Large intestine (tissue), 3 donors: ENCODE data around the gene XBP1. TPM values are rescaled to one million over a fixed set of nuclear protein-coding genes. Genes with fewer than 3 reads are reported as not detected.
"Not testable (repeated sequence)": the region's sequence is repeated elsewhere in the genome, so short reads cannot be mapped to it uniquely, and the experiment has no call there.

ENCODE experiments used
- DNase-seq, 2 donors: peaks; one replicate each; pipeline versions ENCODE4 v3.0.0 to v3.0.0-alpha.2; 2013
- H3K27ac ChIP-seq: one replicate; pipeline ENCODE4 v1.5.1; 2013; ENCODE audit warnings: low read length
- H3K27me3 ChIP-seq: 2 replicates; pipeline ENCODE4 v1.6.1; 2013; ENCODE audit warnings: low read length; ENCODE audit not compliant: control insufficient read depth, insufficient read depth
- H3K36me3 ChIP-seq: 2 replicates; pipeline ENCODE4 v1.6.1; 2013; ENCODE audit warnings: low read length; ENCODE audit not compliant: control insufficient read depth, insufficient read depth
- H3K4me1 ChIP-seq: one replicate; pipeline ENCODE4 v1.6.1; 2013; ENCODE audit warnings: low read length; ENCODE audit not compliant: control insufficient read depth, insufficient read depth
- H3K4me3 ChIP-seq: one replicate; pipeline ENCODE4 v1.5.1; 2013; ENCODE audit warnings: low read length
- H3K9me3 ChIP-seq: one replicate; pipeline ENCODE4 v1.6.1; 2013; ENCODE audit warnings: mild to moderate bottlenecking, low read depth, low read length, moderate library complexity; ENCODE audit not compliant: control insufficient read depth
- WGBS: methylation state at CpG from one replicate; pipeline ENCODE4 v1.1.5; 2013; ENCODE audit warnings: low lambda C conversion rate; ENCODE audit not compliant: insufficient coverage; 5-methylcytosine and 5-hydroxymethylcytosine counted together
- polyA plus RNA-seq: library from polyadenylated mRNA; unstranded; fragments of 120-200 nt; gene quantifications from one replicate; pipeline ENCODE4 v1.2.1, GENCODE V29; 2013

XBP1 gene
- polyA plus RNA-seq, 1 donor = 235 TPM

DNA sequence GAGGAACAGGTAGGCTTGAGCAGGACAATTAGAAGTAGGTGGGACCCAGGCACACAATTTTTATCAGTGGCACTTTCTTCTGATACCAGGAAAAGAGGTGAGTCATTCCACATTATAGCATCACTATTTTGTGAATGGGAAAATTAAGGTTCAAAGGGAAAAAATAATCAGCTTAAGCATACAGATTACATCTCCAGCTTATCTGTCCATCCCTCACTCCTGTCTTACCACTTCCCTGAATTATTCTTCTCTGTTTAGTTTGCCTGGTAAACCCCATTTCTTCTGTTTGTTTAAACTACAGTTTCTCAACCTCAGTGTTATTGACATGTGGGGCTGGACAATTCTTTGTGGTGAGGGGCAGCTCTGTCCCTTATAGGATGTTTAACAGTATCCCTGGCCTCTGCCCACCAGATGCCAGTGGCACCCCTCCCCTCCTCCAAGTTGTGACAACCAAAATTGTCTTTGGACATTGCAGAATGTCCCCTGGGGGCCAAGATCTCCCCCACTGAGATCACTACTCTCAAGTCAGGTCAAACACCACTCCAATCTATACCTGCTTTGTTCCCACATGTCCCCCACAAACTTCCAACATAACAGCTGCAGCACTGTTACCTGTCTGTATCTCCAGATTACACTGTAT, 8.5 kb upstream of the XBP1 start:
- no peak overlapping the region for H3K4me3 ChIP-seq
- H3K36me3 ChIP-seq = no peaks in the 10 kb centered on the region
- peaks cover 23% of the 10 kb centered on the region for H3K4me1 ChIP-seq
- DNase-seq = peak in 1 of 2 donors; percentile 49
- no peaks in the 10 kb centered on the region for H3K9me3 ChIP-seq
- peak overlapping the region; percentile 9 for H3K27ac ChIP-seq
- no peaks in the 10 kb centered on the region for H3K27me3 ChIP-seq

DNA sequence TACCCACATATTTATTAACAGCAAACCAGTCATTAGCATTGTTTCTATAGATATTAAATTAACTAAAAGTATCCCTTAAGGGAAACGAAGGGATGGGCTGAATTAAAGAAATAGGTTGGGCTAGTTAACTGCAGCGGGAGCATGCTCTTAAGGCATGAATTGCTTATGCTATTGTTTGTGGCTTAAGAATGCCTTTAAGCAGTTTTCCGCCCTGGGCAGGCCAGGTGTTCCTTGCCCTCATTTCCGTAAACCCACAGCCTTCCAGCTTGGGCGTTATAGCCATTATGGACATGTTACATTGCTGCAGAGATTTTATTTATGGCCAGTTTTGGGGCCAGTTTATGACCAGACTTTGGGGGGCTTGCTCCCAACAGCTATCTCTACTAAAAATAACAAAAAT, 5.1 kb upstream of the XBP1 start:
- not testable (repeated sequence) for H3K9me3 ChIP-seq, H3K36me3 ChIP-seq, H3K27me3 ChIP-seq, DNase-seq, H3K27ac ChIP-seq, H3K4me3 ChIP-seq
- 100% methylated on average over 1 of the region's 5 CpGs for WGBS
- H3K4me1 ChIP-seq = peaks cover 18% of the 10 kb centered on the region

DNA sequence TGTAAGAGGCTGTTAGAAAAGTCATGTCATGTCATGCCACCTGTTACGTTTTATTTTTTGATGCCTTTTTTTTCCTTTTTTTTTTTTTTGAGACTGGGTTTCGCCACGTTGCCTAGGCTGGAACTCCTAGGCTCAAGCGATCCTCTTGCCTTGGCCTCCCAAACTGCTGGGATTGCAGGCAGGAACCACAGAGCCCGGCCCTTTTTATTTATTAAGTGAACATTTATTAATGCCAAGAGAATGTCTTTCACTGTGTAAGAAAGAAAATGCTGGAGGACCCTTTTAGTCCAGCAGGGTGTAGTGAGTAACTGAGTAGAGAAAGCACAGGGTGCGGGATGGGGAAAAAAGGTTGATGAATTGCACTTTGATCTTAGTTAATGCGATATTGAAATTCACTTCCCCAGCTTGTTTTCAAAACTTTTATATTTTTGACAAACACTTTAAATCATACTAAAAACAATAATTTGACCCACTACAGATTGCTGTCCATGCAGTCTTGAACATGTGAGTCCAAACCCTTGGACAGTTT, 2.3 kb upstream of the XBP1 start:
- Histone ChIP-seq H3K9me3 (no peaks in the 10 kb centered on the region), H3K4me1 (peaks cover 13% of the 10 kb centered on the region), H3K36me3 (peaks cover 10% of the 10 kb centered on the region), H3K27ac (peak overlapping the region; percentile 98), H3K27me3 (no peaks in the 10 kb centered on the region), H3K4me3 (no peak overlapping the region)
- DNase-seq = peak in 1 of 2 donors; percentile 58
- 69% methylated on average over 3 of the region's 7 CpGs for WGBS

DNA sequence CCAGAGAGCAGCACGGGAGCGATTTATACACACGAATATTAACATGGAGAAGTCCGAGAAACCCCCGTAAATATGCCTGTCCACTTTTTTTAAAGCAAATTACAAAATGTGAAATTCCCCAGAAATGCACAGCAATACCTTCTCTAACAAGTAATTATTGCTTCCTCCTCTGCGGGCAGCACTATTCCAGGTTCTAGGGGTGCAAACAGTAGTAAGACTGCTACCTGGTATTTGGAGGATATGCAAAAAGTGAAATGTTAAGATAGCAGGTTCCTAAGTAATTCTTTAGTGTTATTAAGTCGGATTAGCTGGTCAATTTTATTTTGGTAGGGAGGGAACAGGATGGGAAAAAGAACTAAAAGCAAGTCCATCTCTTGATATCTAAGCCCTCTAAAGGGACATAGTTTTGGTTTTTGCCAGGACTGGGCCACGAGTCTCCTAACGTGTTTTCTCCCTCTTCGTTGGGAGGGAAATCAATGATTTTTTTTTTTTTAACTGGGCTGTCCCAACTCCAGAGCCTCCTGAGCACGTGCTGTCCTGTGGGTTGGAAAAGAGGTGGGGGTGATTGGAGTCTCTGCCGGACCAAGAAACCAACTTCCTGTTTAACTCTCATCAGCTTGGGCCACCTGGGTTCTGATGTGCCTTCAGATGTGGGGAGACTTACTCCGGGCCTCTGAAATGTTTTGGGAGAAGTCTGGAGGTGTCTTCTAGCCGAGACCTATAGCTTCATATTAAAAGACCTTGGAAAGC, 1.7 kb upstream of the XBP1 start:
- Histone ChIP-seq H3K36me3 (peaks cover 15% of the 10 kb centered on the region), H3K27ac (peak overlapping the region; percentile 98), H3K27me3 (no peaks in the 10 kb centered on the region), H3K4me3 (peak overlapping the region; percentile 81), H3K4me1 (peaks cover 17% of the 10 kb centered on the region), H3K9me3 (no peaks in the 10 kb centered on the region)
- DNase-seq = peak in 1 of 2 donors; percentile 61
- WGBS = 30% methylated on average over 2 of the region's 14 CpGs

DNA sequence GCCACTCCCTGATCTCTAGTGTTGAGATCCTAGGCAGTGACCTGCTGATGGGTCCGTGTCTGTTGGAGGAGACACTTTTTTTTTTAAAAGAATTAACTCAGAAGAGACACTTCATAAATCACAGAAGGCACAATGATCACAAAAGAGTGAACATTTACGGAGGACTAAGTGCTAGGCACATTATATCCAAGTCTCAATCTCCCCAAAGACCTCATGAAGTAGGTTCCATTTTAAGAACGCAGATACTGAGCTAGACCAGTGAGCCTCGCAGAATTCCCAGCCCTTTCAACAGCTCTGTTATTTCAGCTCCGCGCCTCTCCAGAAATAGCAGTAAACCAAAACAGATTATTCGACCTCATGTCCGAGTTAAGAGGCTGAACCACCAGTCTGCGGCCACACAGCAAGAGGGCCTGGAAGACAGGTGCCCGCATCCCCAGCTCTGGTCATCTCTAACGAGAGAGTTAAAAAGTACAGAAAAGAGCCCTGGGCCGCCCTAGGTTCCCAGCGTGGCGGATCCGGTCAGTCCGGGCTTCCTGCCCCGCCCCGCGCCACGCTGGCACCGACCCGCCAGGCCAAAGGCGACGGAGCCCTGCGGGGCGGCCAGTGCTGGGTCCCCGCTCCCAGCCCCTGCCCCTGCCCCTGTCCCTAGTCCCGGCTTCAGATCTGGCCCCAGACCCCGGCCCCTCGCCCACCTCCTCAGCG, 612 bp downstream of the XBP1 start:
- Histone ChIP-seq H3K36me3 (peaks cover 38% of the 10 kb centered on the region), H3K27ac (peak overlapping the region; percentile 94), H3K4me1 (peaks cover 23% of the 10 kb centered on the region), H3K4me3 (peak overlapping the region; percentile 81), H3K27me3 (no peaks in the 10 kb centered on the region), H3K9me3 (no peaks in the 10 kb centered on the region)
- WGBS = no CpG with 5 or more reads among the region's 31 CpGs
- DNase-seq = peak in 1 of 2 donors; percentile 70

DNA sequence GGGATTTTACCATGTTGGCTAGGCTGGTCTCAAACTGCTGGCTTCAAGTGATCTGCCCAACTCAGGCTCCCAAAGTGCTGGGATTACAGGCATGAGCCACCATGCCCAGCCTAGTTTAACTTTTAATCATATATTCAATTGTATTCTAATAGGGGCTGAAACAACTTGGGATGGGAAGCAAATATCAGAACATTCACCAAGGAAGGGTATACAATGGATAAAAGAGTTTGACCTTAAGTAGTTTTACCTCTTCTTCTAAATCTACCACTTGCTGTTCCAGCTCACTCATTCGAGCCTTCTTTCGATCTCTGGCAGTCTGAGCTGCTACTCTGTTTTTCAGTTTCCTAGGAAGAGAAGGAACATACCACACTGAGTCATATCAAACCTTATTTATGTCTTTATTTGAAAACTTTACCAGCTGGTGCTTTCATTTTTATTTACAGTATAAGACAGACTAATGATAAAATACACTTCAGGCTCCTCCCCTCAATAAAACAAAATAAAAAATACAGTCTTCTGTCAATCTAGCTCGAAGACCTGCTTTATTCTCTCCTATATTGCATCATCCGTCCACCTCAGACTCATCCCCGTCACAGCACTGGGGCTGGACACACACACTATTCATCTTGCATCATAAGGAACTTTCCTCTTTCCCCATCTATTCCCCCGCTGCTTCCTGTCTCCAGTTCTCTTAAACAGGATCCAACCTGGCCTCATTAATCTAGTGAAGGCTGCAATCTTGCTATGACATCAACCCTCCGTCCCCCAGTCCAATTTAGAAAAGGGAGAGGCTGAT, 1.4 kb downstream of the XBP1 start:
- WGBS = 6% methylated on average over 5 of the region's 7 CpGs
- H3K27me3 ChIP-seq = no peaks in the 10 kb centered on the region
- H3K4me1 ChIP-seq = peaks cover 23% of the 10 kb centered on the region
- no peaks in the 10 kb centered on the region for H3K9me3 ChIP-seq
- peak overlapping the region; percentile 94 for H3K27ac ChIP-seq
- H3K36me3 ChIP-seq = peaks cover 45% of the 10 kb centered on the region
- H3K4me3 ChIP-seq = peak overlapping the region; percentile 81
- peak; percentile 83 to 90 for DNase-seq

DNA sequence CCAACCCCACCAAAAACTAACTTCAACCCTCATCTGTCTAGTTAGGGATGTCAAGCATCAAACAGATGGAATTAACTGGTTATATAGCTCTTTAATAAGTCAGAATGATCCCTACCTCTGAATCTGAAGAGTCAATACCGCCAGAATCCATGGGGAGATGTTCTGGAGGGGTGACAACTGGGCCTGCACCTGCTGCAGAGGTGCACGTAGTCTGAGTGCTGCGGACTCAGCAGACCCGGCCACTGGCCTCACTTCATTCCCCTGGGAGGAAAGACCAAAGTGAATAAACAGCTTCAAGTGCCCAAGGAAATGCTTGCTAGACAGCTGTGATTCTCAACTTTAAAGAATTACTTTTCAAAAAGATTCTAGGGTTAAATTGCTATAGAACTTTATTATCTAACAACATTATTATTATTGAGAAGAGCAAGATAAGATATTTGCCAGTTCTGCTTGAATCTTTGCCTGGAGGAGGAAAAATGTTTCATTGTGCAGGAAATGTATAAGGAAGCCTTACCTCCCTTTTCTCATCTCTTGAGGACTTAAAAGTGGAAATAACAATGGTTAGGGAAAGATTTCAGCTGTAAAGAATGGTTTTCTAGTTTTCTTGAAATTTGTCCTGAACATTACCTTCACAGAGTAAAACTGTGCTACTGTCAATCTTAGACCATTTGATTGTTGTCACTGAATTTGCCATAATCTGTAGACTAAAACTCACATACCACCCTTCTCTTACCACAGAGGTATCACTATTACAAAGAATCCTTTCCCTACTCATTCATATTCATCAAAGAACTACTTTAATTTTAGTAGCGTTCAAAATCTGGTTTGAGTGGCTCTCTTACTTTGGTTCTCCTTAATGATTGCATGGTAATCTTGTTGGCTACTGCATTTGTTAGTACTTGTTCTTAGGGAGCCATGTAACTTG, 4.2 kb downstream of the XBP1 start:
- DNase-seq = no peak
- H3K27me3 ChIP-seq = no peaks in the 10 kb centered on the region
- no peaks in the 10 kb centered on the region for H3K9me3 ChIP-seq
- H3K4me1 ChIP-seq = peaks cover 14% of the 10 kb centered on the region
- peaks cover 47% of the 10 kb centered on the region for H3K36me3 ChIP-seq
- no peak overlapping the region for H3K27ac ChIP-seq
- H3K4me3 ChIP-seq = no peak overlapping the region
- no CpG with 5 or more reads among the region's 5 CpGs for WGBS

DNA sequence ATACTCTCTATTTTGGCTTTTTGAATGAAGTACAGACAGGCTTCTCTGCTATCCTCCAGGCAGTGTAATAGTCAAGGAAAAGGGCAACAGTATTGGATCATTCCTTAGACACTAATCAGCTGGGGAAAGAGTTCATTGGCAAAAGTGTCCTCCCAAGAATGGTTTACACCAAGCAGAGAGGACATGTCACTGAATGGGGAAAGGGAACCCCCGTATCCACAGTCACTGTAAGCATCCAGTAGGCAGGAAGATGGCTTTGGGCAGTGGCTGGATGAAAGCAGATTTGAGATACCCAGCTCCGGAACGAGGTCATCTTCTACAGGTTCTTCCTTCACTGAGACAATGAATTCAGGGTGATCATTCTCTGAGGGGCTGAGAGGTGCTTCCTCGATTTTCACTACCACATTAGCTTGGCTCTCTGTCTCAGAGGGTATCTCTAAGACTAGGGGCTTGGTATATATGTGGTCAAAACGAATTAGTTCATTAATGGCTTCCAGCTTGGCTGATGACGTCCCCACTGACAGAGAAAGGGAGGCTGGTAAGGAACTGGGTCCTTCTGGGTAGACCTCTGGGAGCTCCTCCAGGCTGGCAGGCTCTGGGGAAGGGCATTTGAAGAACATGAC, 5.2 kb downstream of the XBP1 start:
- WGBS = no CpG with 5 or more reads among the region's 6 CpGs
- no peak for DNase-seq
- H3K27me3 ChIP-seq = no peaks in the 10 kb centered on the region
- no peak overlapping the region for H3K27ac ChIP-seq
- H3K4me3 ChIP-seq = no peak overlapping the region
- H3K36me3 ChIP-seq = peaks cover 47% of the 10 kb centered on the region
- H3K9me3 ChIP-seq = no peaks in the 10 kb centered on the region
- peaks cover 14% of the 10 kb centered on the region for H3K4me1 ChIP-seq

DNA sequence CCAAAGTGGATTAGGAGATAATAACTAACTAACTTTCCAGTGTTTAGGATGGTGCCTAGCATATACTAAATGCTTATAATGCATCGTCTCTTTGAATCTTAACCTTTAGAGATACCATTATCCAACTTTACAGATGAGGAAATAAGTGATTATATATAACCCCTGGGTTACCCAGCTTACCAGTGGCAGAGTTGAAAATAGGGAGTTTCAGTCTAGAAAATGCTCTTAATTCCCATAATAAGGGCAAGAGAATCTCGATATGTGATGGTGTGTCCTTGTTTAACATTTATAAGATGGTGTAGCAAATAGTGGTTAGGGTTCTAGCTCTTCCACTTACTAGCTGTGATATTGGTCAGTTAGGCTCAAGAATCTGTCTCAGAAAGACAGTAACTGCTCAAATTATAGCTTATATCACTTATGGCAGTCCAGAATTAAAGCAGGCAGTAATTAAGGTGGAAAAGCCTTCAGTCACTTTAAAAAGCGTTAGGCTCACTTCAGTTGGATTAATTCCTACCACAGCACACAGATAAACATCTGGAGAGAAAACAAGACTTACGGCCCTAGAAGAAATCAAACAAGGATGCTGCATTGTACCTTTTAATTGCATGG, 6.3 kb downstream of the XBP1 start:
- Histone ChIP-seq H3K27ac (no peak overlapping the region), H3K27me3 (no peaks in the 10 kb centered on the region), H3K4me3 (no peak overlapping the region), H3K36me3 (peaks cover 50% of the 10 kb centered on the region), H3K9me3 (no peaks in the 10 kb centered on the region), H3K4me1 (peaks cover 14% of the 10 kb centered on the region)
- DNase-seq = no peak
- 17% methylated on average over 1 of the region's 4 CpGs for WGBS
